GM12878 (cell line): ENCODE measurements around the gene CYP8B1. TPM values are rescaled to one million over a fixed set of nuclear protein-coding genes. Genes with fewer than 3 reads are reported as not detected.

Experiments
- ATAC-seq: fragments of 200-7000 bp; cut with Tn5 transposase; 3 replicates; pipeline ENCODE4 v1.9.1; 2020; ENCODE audit warnings: mild to moderate bottlenecking, moderate library complexity
- BruUV-seq: library from RNA; stranded (reverse); fragments of 400-500 nt; replicated peaks from 2 replicates; lab custom pipeline; 2021; lab: Mats Ljungman, UMichigan
- CTCF ChIA-PET: fragments of 300-600 bp; sonication (Branson Sonifier 250); formaldehyde crosslinking; extraction: SDS; loops from one replicate; lab custom pipeline; 2021; ENCODE audit warnings: inconsistent platforms; lab: Yijun Ruan, JAX
- POLR2A ChIA-PET: fragments of 350-600 bp; formaldehyde crosslinking; extraction: SDS; loops from one replicate; lab custom pipeline; 2021; ENCODE audit warnings: inconsistent platforms; lab: Charles Lee
- RAD21 ChIA-PET: fragments of 300-600 bp; sonication (Branson Sonifier 250); formaldehyde crosslinking; loops from one replicate; lab custom pipeline; 2023; ENCODE audit warnings: antibody characterized with exemption; ENCODE audit not compliant: unreplicated experiment; lab: Charles Lee
- SMC1A ChIA-PET: fragments of 300-600 bp; sonication (Branson Sonifier 250); formaldehyde crosslinking; loops from one replicate; lab custom pipeline; 2023; ENCODE audit not compliant: unreplicated experiment, uncharacterized antibody; lab: Charles Lee
- DNase-seq: peaks from one replicate; pipeline ENCODE4 v3.0.0-alpha.2; 2011; ENCODE audit warnings: low read depth, low spot score
- FAIRE-seq: peaks from 3 replicates; lab custom pipeline; 2011; peaks lifted over from hg19 to GRCh38; lab: Jason Lieb, UNC
- H2AFZ ChIP-seq: 2 replicates; pipeline ENCODE4 v1.6.0; 2011; ENCODE audit warnings: low read depth, low read length, control low read depth; ENCODE audit not compliant: control insufficient read depth
- H3K27ac ChIP-seq: 2 replicates; pipeline ENCODE4 v1.5.1; 2011; ENCODE audit warnings: control low read depth; ENCODE audit not compliant: control insufficient read depth, insufficient read depth
- H3K27me3 ChIP-seq, 2 experiments: replicated peaks in 1 of 2; 2 replicates each; pipeline versions ENCODE4 v1.6.0 to v1.6.1; 2011; ENCODE audit warnings: low read length in 1 of 2; ENCODE audit not compliant: control insufficient read depth in 2 of 2, insufficient read depth in 2 of 2
- H3K36me3 ChIP-seq, 2 experiments: 2 replicates each; pipeline ENCODE4 v1.5.1; 2011; ENCODE audit warnings: low read length in 1 of 2; ENCODE audit not compliant: control insufficient read depth in 2 of 2, insufficient read depth in 2 of 2
- H3K4me1 ChIP-seq: 2 replicates; pipeline ENCODE4 v1.6.1; 2011; ENCODE audit warnings: mild to moderate bottlenecking, low read length, moderate library complexity, mixed read lengths; ENCODE audit not compliant: control insufficient read depth, insufficient read depth
- H3K4me2 ChIP-seq: 2 replicates; pipeline ENCODE4 v1.6.0; 2011; ENCODE audit warnings: control low read depth; ENCODE audit not compliant: control insufficient read depth, insufficient read depth
- H3K4me3 ChIP-seq: fragments of 200-600 bp; sonication (generic); 2 replicates; pipeline ENCODE4 v1.5.1; 2016
- H3K79me2 ChIP-seq: 2 replicates; pipeline ENCODE4 v1.6.0; 2011; ENCODE audit warnings: low read length; ENCODE audit not compliant: control insufficient read depth, insufficient read depth
- H3K9ac ChIP-seq: 2 replicates; pipeline ENCODE4 v1.8.0; 2011; ENCODE audit warnings: low read length, control low read depth, mixed read lengths; ENCODE audit not compliant: control insufficient read depth, insufficient read depth
- H3K9me3 ChIP-seq: replicated peaks from 3 replicates; pipeline ENCODE4 v1.5.1; 2011; ENCODE audit warnings: mild to moderate bottlenecking, low read length; ENCODE audit not compliant: control insufficient read depth, insufficient read depth
- H4K20me1 ChIP-seq: 2 replicates; pipeline ENCODE4 v1.6.0; 2011; ENCODE audit not compliant: control insufficient read depth, insufficient read depth
- BMI1 ChIP-seq: fragments of 450-650 bp; IDR thresholded peaks from 2 replicates; pipeline ENCODE4 v1.6.1; 2016; ENCODE audit warnings: mild to moderate bottlenecking, moderate library complexity, borderline replicate concordance
- CTCF ChIP-seq, 3 experiments: IDR thresholded peaks in 2 of 3; conservative IDR thresholded peaks in 1 of 3; 2 replicates each; pipeline ENCODE4 v1.5.1; 2011; ENCODE audit warnings: low read depth in 3 of 3, low read length in 3 of 3, mild to moderate bottlenecking in 3 of 3, control low read depth in 2 of 3, moderate library complexity in 2 of 3, inconsistent platforms in 1 of 3, mixed read lengths in 1 of 3; ENCODE audit not compliant: control insufficient read depth in 2 of 3, insufficient read depth in 1 of 3; ENCODE audit errors: extremely low read depth in 1 of 3
- E2F8 ChIP-seq: fragments of 450-650 bp; IDR thresholded peaks from 2 replicates; pipeline ENCODE4 v1.6.1; 2018; ENCODE audit warnings: mild to moderate bottlenecking, low read depth, moderate library complexity; ENCODE audit not compliant: partially characterized antibody
- NBN ChIP-seq: fragments of 450-650 bp; IDR thresholded peaks from 2 replicates; pipeline ENCODE4 v1.6.1; 2016
- PRDM15 ChIP-seq: fragments of 450-650 bp; formaldehyde crosslinking; IDR thresholded peaks from 2 replicates; pipeline ENCODE4 v1.4.0; 2020; ENCODE audit warnings: mild to moderate bottlenecking, moderate library complexity
- SP1 ChIP-seq: IDR thresholded peaks from one replicate; pipeline ENCODE4 v1.6.1; 2011; ENCODE audit warnings: low read depth, low read length
- ZNF687 ChIP-seq: fragments of 450-650 bp; IDR thresholded peaks from 2 replicates; pipeline ENCODE4 v1.6.1; 2017; ENCODE audit warnings: mild to moderate bottlenecking, moderate library complexity
- WGBS: methylation state at CpG from one replicate; pipeline ENCODE4 v1.1.6; 2016; ENCODE audit warnings: low lambda C conversion rate; ENCODE audit not compliant: insufficient replicate concordance, insufficient coverage; ENCODE audit errors: missing lambda C conversion rate; 5-methylcytosine and 5-hydroxymethylcytosine counted together
- in situ Hi-C: fragments of 300-500 bp; cut with MboI; formaldehyde crosslinking; loops from 9 replicates; pipeline ENCODE4 v1.14.3; 2018; ENCODE audit warnings: mixed read lengths
- intact Hi-C: fragments of 100-400 bp; cut with micrococcal nuclease; formaldehyde crosslinking; loops from one replicate; pipeline ENCODE4 v1.14.2; 2022; ENCODE audit not compliant: unreplicated experiment
- polyA plus RNA-seq, 11 experiments: library from polyadenylated mRNA; depleted of rRNA in 4 of 11; unstranded in 6 of 11; stranded (reverse) in 5 of 11; fragments of >200 nt; fragmentation: Nextera tagmentation in 4 of 11; fragmentation: Illumina TruSeq in 1 of 11; extraction: Ambion mirVana in 4 of 11; extraction: Trizol in 1 of 11; gene quantifications; 1 replicate in 1 of 11; 2 replicates in 10 of 11; pipeline versions ENCODE4 v1.2.1 to v1.2.3, GENCODE V29; 2011 to 2016; ENCODE audit warnings: inconsistent platforms in 2 of 11, missing spikeins in 2 of 11, low read depth in 1 of 11
- total RNA-seq, 4 experiments: library from RNA; depleted of rRNA in 3 of 4; stranded (reverse); fragments of >200 nt in 3 of 4; fragmentation: Illumina TruSeq in 1 of 4; extraction: Trizol in 1 of 4; gene quantifications; 2 replicates each; pipeline versions ENCODE4 v1.2.1 to v1.2.3, GENCODE V29; 2013 to 2021

The CYP8B1 gene
- total and polyA plus RNA-seq, 10 of the 15 experiments (the other 5 are each of a cell fraction or from before 2014, with no cell fraction given) = 0.08 TPM; not detected in 9

- TF ChIP-seq ZNF687 (no peak), SP1 (no peak), E2F8 (no peak), BMI1 (no peak), NBN (no peak)
Observed at GRCh38 chr3:42850263-42850662, 25.4 kb downstream of the CYP8B1 start (continued).

- no peak overlapping the region for H3K9ac ChIP-seq
- H3K27ac ChIP-seq = no peak overlapping the region
- DNase-seq = no peak
- H3K9me3 ChIP-seq = no peaks in the 10 kb centered on the region
- ChIA-PET RAD21 (no interaction called here), POLR2A (no interaction called here), SMC1A (no interaction called here), CTCF (interaction anchor here (1.3 to 5.2 kb wide), 2 partner anchors 10 to 104 kb away, joined by 3 to 24 read pairs; no protein-coding TSS in a partner anchor)
- H3K4me2 ChIP-seq = no peak overlapping the region
- FAIRE-seq = no peak
- WGBS = 93% methylated on average over 7 of the region's 7 CpGs
- H3K4me1 ChIP-seq = peaks cover 5% of the 10 kb centered on the region
- H3K36me3 ChIP-seq = no peaks in the 10 kb centered on the region
- no peak overlapping the region for H3K4me3 ChIP-seq
- no peak overlapping the region for H2AFZ ChIP-seq
- no TSS peak for BruUV-seq
- H4K20me1 ChIP-seq = no peaks in the 10 kb centered on the region
- ATAC-seq = no peak
- no peaks in the 10 kb centered on the region for H3K79me2 ChIP-seq
- intact Hi-C loops (no loop called here), in situ Hi-C loops (no loop called here)
- no peaks in the 10 kb centered on the region for H3K27me3 ChIP-seq
- TF ChIP-seq PRDM15 (CRISPR knock-in tag) = no peak
- no peak for TF ChIP-seq CTCF (IDR thresholded peaks at IDR 0.05 in 2 of 3, conservative IDR thresholded peaks at IDR 0.05 in 1 of 3; ENCODE audit: control insufficient read depth in 2 of 3, extremely low read depth in 1 of 3, insufficient read depth in 1 of 3, low read depth in 3 of 3, low read length in 3 of 3)
Observed at GRCh38 chr3:42849017-42849416, 26.7 kb downstream of the CYP8B1 start.
